HEK293 (cell line): Measurements from ENCODE around the gene SPNS2.

Experiments used
- CTCF ChIA-PET: fragments of 350-600 bp; formaldehyde crosslinking; extraction: SDS; loops from one replicate; lab custom pipeline; 2021; ENCODE audit warnings: antibody characterized with exemption; lab: Yijun Ruan, JAX
- POLR2A ChIA-PET: fragments of 300-600 bp; formaldehyde crosslinking; extraction: SDS; loops from one replicate; lab custom pipeline; 2020; ENCODE audit warnings: antibody characterized with exemption, inconsistent platforms; lab: Yijun Ruan, JAX
- H3K27ac ChIP-seq: fragments of 200-500 bp; sonication (Bioruptor generic); 2 replicates; pipeline ENCODE4 v1.5.1; 2014; ENCODE audit warnings: low read depth, low read length, control low read depth, inconsistent platforms; ENCODE audit errors: extremely low read depth
- H3K36me3 ChIP-seq, 2 experiments: fragments of 200-500 bp in 1 of 2; sonication (Bioruptor generic) in 1 of 2; 1 replicate in 1 of 2; 2 replicates in 1 of 2; pipeline ENCODE4 v1.5.1; 2014 to 2017; ENCODE audit warnings: inconsistent platforms in 2 of 2, low read length in 2 of 2; ENCODE audit not compliant: control insufficient read depth in 2 of 2, insufficient read depth in 1 of 2
- H3K4me1 ChIP-seq: fragments of 200-500 bp; sonication (Bioruptor generic); 2 replicates; pipeline ENCODE4 v1.5.1; 2014; ENCODE audit warnings: mild to moderate bottlenecking, low read length, inconsistent platforms; ENCODE audit not compliant: control insufficient read depth, insufficient read depth
- H3K4me3 ChIP-seq: 2 replicates; pipeline ENCODE4 v1.5.1; 2011; ENCODE audit warnings: low read depth, mild to moderate bottlenecking, control low read depth, low read length, moderate library complexity
- H3K9me3 ChIP-seq: fragments of 200-500 bp; sonication (Bioruptor generic); 2 replicates; pipeline ENCODE4 v1.5.1; 2014; ENCODE audit warnings: low read depth, low read length, inconsistent platforms; ENCODE audit not compliant: control insufficient read depth, insufficient read depth
- GLI2 ChIP-seq: fragments of 450-650 bp; formaldehyde crosslinking; IDR thresholded peaks from 2 replicates; pipeline ENCODE4; 2017; ENCODE audit warnings: missing biosample characterization, missing genetic modification characterization, low read depth, borderline replicate concordance
- KLF17 ChIP-seq: fragments of 450-650 bp; formaldehyde crosslinking; IDR thresholded peaks from 2 replicates; pipeline ENCODE4 v1.5.1; 2016; ENCODE audit warnings: missing biosample characterization, missing genetic modification characterization
- SP3 ChIP-seq: fragments of 450-650 bp; formaldehyde crosslinking; IDR thresholded peaks from 2 replicates; pipeline ENCODE4 v1.5.1; 2016; ENCODE audit warnings: missing biosample characterization, missing genetic modification characterization
- TRIM28 ChIP-seq: IDR thresholded peaks from 2 replicates; pipeline ENCODE4 v1.6.1; 2011; ENCODE audit warnings: low read length, control low read depth, borderline replicate concordance
- ZBTB17 ChIP-seq: fragments of 450-650 bp; formaldehyde crosslinking; IDR thresholded peaks from 2 replicates; pipeline ENCODE4 v1.5.1; 2016; ENCODE audit warnings: missing biosample characterization, missing genetic modification characterization
- ZBTB8A ChIP-seq: fragments of 450-650 bp; formaldehyde crosslinking; IDR thresholded peaks from 2 replicates; pipeline ENCODE4 v1.5.1; 2016; ENCODE audit warnings: missing biosample characterization, missing genetic modification characterization
- ZFP37 ChIP-seq: fragments of 450-650 bp; formaldehyde crosslinking; IDR thresholded peaks from 2 replicates; pipeline ENCODE4 v1.5.1; 2016; ENCODE audit warnings: missing biosample characterization, missing genetic modification characterization
- ZNF19 ChIP-seq: fragments of 450-650 bp; formaldehyde crosslinking; IDR thresholded peaks from 2 replicates; pipeline ENCODE4; 2016; ENCODE audit warnings: missing biosample characterization, missing genetic modification characterization, low read depth
- ZNF223 ChIP-seq: fragments of 450-650 bp; formaldehyde crosslinking; IDR thresholded peaks from 2 replicates; pipeline ENCODE4 v1.5.1; 2016; ENCODE audit warnings: missing biosample characterization, missing genetic modification characterization
- ZNF292 ChIP-seq: fragments of 450-650 bp; formaldehyde crosslinking; IDR thresholded peaks from 2 replicates; pipeline ENCODE4 v1.5.1; 2016; ENCODE audit warnings: low read depth, missing biosample characterization, missing genetic modification characterization, borderline replicate concordance
- ZNF302 ChIP-seq: fragments of 450-650 bp; formaldehyde crosslinking; IDR thresholded peaks from 2 replicates; pipeline ENCODE4 v1.5.1; 2016; ENCODE audit warnings: missing biosample characterization, missing genetic modification characterization, low read depth
- ZNF350 ChIP-seq: fragments of 450-650 bp; formaldehyde crosslinking; IDR thresholded peaks from 2 replicates; pipeline ENCODE4 v1.5.0; 2017; ENCODE audit warnings: missing biosample characterization, mild to moderate bottlenecking, missing genetic modification characterization
- ZNF48 ChIP-seq: fragments of 450-650 bp; formaldehyde crosslinking; IDR thresholded peaks from 2 replicates; pipeline ENCODE4 v1.5.1; 2016; ENCODE audit warnings: missing biosample characterization, missing genetic modification characterization
- ZNF610 ChIP-seq: fragments of 450-650 bp; formaldehyde crosslinking; IDR thresholded peaks from 2 replicates; pipeline ENCODE4 v1.5.1; 2016; ENCODE audit warnings: missing biosample characterization, missing genetic modification characterization, borderline replicate concordance
- ZNF624 ChIP-seq: fragments of 450-650 bp; formaldehyde crosslinking; IDR thresholded peaks from 2 replicates; pipeline ENCODE4 v1.5.1; 2017; ENCODE audit warnings: missing biosample characterization, missing genetic modification characterization
- ZNF660 ChIP-seq: fragments of 450-650 bp; IDR thresholded peaks from 2 replicates; pipeline ENCODE4 v1.5.1; 2018; ENCODE audit warnings: missing biosample characterization, mild to moderate bottlenecking, missing genetic modification characterization
- ZNF670 ChIP-seq: fragments of 450-650 bp; formaldehyde crosslinking; IDR thresholded peaks from 2 replicates; pipeline ENCODE4 v1.5.1; 2016; ENCODE audit warnings: missing biosample characterization, missing genetic modification characterization, low read depth
- ZNF677 ChIP-seq: fragments of 450-650 bp; IDR thresholded peaks from 2 replicates; pipeline ENCODE4 v1.5.0; 2018; ENCODE audit warnings: missing biosample characterization, mild to moderate bottlenecking, missing genetic modification characterization, moderate library complexity
- TF ChIP-seq, protein P1 (sequence below): fragments of 450-650 bp; formaldehyde crosslinking; IDR thresholded peaks from 2 replicates; pipeline ENCODE4 v1.5.1; 2016; ENCODE audit warnings: missing biosample characterization, missing genetic modification characterization
- TF ChIP-seq, protein P2 (sequence below): fragments of 450-650 bp; formaldehyde crosslinking; conservative IDR thresholded peaks from 2 replicates; pipeline ENCODE4 v1.5.1; 2016; ENCODE audit warnings: low read depth, missing biosample characterization, missing genetic modification characterization

Gene SPNS2

DNA sequence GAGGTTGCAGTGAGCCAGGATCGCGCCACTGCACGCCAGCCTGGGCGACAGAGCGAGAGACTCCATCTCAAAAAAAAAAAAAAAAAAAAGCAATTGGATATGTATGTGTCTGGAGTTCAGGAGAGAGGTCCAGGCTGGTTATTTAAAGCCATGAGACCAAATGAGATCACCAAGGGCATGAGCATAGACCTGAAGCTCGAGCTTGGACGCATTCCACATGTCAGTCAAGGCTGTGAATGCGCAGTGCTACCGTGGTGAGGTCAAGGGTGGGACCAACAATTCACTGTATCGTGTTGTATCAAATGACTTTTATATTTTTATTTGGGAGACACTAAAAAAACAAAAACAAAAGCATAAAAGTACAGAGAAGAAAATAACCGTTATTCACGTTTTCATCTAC lies 29.1 kb upstream of the SPNS2 start (continued):
- TF ChIP-seq, protein P1, sequence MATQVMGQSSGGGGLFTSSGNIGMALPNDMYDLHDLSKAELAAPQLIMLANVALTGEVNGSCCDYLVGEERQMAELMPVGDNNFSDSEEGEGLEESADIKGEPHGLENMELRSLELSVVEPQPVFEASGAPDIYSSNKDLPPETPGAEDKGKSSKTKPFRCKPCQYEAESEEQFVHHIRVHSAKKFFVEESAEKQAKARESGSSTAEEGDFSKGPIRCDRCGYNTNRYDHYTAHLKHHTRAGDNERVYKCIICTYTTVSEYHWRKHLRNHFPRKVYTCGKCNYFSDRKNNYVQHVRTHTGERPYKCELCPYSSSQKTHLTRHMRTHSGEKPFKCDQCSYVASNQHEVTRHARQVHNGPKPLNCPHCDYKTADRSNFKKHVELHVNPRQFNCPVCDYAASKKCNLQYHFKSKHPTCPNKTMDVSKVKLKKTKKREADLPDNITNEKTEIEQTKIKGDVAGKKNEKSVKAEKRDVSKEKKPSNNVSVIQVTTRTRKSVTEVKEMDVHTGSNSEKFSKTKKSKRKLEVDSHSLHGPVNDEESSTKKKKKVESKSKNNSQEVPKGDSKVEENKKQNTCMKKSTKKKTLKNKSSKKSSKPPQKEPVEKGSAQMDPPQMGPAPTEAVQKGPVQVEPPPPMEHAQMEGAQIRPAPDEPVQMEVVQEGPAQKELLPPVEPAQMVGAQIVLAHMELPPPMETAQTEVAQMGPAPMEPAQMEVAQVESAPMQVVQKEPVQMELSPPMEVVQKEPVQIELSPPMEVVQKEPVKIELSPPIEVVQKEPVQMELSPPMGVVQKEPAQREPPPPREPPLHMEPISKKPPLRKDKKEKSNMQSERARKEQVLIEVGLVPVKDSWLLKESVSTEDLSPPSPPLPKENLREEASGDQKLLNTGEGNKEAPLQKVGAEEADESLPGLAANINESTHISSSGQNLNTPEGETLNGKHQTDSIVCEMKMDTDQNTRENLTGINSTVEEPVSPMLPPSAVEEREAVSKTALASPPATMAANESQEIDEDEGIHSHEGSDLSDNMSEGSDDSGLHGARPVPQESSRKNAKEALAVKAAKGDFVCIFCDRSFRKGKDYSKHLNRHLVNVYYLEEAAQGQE (tag by site-specific recombination), result no peak
- TF ChIP-seq ZNF677 (tag by site-specific recombination) (no peak), ZFP37 (tag by site-specific recombination) (no peak)

GRCh38 chr17:4472286-4472685 lies 26.4 kb upstream of the SPNS2 start:
- TF ChIP-seq ZNF624 (tag by site-specific recombination) (no peak), ZNF660 (no peak), ZNF223 (tag by site-specific recombination) (no peak), ZBTB17 (no peak), TRIM28 (no peak), ZNF302 (no peak), ZNF670 (tag by site-specific recombination) (no peak), ZBTB8A (tag by site-specific recombination) (no peak), GLI2 (tag by site-specific recombination) (no peak), ZNF19 (tag by site-specific recombination) (no peak), ZNF292 (tag by site-specific recombination) (no peak), ZNF350 (no peak), ZNF48 (tag by site-specific recombination) (no peak), SP3 (tag by site-specific recombination) (no peak), KLF17 (tag by site-specific recombination) (no peak), ZNF610 (tag by site-specific recombination) (no peak)
- TF ChIP-seq, protein P2, sequence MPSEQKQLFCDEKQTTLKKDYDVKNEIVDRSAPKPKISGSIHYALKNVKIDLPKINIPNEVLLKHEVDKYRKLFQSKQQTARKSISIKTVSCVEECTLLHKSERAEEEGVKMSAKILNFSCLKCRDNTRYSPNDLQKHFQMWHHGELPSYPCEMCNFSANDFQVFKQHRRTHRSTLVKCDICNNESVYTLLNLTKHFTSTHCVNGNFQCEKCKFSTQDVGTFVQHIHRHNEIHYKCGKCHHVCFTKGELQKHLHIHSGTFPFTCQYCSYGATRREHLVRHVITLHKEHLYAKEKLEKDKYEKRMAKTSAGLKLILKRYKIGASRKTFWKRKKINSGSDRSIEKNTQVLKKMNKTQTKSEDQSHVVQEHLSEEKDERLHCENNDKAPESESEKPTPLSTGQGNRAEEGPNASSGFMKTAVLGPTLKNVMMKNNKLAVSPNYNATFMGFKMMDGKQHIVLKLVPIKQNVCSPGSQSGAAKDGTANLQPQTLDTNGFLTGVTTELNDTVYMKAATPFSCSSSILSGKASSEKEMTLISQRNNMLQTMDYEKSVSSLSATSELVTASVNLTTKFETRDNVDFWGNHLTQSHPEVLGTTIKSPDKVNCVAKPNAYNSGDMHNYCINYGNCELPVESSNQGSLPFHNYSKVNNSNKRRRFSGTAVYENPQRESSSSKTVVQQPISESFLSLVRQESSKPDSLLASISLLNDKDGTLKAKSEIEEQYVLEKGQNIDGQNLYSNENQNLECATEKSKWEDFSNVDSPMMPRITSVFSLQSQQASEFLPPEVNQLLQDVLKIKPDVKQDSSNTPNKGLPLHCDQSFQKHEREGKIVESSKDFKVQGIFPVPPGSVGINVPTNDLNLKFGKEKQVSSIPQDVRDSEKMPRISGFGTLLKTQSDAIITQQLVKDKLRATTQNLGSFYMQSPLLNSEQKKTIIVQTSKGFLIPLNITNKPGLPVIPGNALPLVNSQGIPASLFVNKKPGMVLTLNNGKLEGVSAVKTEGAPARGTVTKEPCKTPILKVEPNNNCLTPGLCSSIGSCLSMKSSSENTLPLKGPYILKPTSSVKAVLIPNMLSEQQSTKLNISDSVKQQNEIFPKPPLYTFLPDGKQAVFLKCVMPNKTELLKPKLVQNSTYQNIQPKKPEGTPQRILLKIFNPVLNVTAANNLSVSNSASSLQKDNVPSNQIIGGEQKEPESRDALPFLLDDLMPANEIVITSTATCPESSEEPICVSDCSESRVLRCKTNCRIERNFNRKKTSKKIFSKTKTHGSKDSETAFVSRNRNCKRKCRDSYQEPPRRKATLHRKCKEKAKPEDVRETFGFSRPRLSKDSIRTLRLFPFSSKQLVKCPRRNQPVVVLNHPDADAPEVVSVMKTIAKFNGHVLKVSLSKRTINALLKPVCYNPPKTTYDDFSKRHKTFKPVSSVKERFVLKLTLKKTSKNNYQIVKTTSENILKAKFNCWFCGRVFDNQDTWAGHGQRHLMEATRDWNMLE (tag by site-specific recombination), result no peak
- H3K9me3 ChIP-seq, result no peaks in the 10 kb centered on the region
- ChIA-PET POLR2A (no interaction called here), CTCF (no interaction called here)
- H3K4me1 ChIP-seq, result no peaks in the 10 kb centered on the region
- H3K36me3 ChIP-seq, result no peaks in the 10 kb centered on the region
- no peak overlapping the region for H3K4me3 ChIP-seq
- H3K27ac ChIP-seq, result no peak overlapping the region
